Large intestine (tissue), 3 donors: Measurements from ENCODE around the gene LFNG. TPM values are rescaled to one million over a fixed set of nuclear protein-coding genes. Genes with fewer than 3 reads are reported as not detected.

Experiments
- DNase-seq, 2 donors: peaks; one replicate each; pipeline versions ENCODE4 v3.0.0 to v3.0.0-alpha.2; 2013
- H3K27ac ChIP-seq: one replicate; pipeline ENCODE4 v1.5.1; 2013; ENCODE audit warnings: low read length
- H3K27me3 ChIP-seq: 2 replicates; pipeline ENCODE4 v1.6.1; 2013; ENCODE audit warnings: low read length; ENCODE audit not compliant: control insufficient read depth, insufficient read depth
- H3K36me3 ChIP-seq: 2 replicates; pipeline ENCODE4 v1.6.1; 2013; ENCODE audit warnings: low read length; ENCODE audit not compliant: control insufficient read depth, insufficient read depth
- H3K4me1 ChIP-seq: one replicate; pipeline ENCODE4 v1.6.1; 2013; ENCODE audit warnings: low read length; ENCODE audit not compliant: control insufficient read depth, insufficient read depth
- H3K4me3 ChIP-seq: one replicate; pipeline ENCODE4 v1.5.1; 2013; ENCODE audit warnings: low read length
- H3K9me3 ChIP-seq: one replicate; pipeline ENCODE4 v1.6.1; 2013; ENCODE audit warnings: mild to moderate bottlenecking, low read depth, low read length, moderate library complexity; ENCODE audit not compliant: control insufficient read depth
- WGBS: methylation state at CpG from one replicate; pipeline ENCODE4 v1.1.5; 2013; ENCODE audit warnings: low lambda C conversion rate; ENCODE audit not compliant: insufficient coverage; 5-methylcytosine and 5-hydroxymethylcytosine counted together
- polyA plus RNA-seq: library from polyadenylated mRNA; unstranded; fragments of 120-200 nt; gene quantifications from one replicate; pipeline ENCODE4 v1.2.1, GENCODE V29; 2013

LFNG gene
- polyA plus RNA-seq, 1 donor: 27.3 TPM

DNA sequence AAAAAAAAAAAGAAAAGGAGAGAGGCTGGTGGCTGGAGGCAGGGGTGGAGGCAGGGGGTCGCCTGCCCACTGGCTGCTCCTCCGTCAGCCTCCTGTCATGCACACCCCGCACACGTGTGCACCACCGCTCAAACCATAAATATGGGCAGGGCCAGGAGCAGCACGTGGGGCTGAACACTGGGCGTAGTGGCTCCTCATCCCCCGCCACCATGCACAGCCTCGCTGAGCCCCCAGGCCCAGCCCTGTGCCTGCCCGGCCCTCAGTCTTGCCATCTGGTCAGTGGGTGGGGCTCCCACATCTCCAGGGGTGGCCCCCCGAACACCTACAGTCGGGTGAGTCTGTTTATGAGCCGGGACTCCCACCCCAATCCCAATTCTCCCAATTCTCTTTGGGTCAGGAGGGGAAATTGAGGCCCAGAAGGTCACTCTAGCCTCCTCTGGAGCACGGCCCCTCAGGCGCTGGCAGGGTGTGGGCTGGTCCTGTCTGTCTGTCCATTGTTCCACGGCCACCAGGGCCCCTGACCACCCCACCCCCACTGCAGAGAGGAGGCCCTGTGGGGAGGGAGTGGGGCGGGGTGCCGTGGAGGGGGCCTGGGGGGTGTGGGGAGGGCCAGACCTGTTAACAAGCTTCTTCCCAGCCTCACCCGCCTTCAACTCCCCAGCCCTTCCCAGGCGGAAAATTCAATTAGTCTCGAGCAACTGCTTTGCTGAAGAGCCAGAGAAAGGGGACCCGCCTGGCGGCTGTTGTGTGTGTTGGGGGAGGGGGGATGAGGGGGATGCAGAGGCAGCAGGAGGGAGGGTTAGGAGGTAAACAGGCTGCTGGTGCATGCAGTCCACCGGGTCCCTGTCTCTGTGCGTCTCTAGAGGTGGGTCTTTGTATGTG is 23.9 kb upstream of the LFNG start:
- Histone ChIP-seq H3K27me3 (peaks cover 3% of the 10 kb centered on the region), H3K27ac (no peak overlapping the region), H3K9me3 (no peaks in the 10 kb centered on the region), H3K4me1 (peaks cover 8% of the 10 kb centered on the region), H3K36me3 (no peaks in the 10 kb centered on the region), H3K4me3 (no peak overlapping the region)
- no peak for DNase-seq
- WGBS: no CpG with 5 or more reads among the region's 25 CpGs

- no CpG with 5 or more reads among the region's 9 CpGs for WGBS
- Histone ChIP-seq H3K4me1 (peaks cover 8% of the 10 kb centered on the region), H3K27ac (no peak overlapping the region), H3K9me3 (no peaks in the 10 kb centered on the region), H3K4me3 (no peak overlapping the region), H3K27me3 (peaks cover 3% of the 10 kb centered on the region), H3K36me3 (no peaks in the 10 kb centered on the region)
- DNase-seq: no peak
These were observed 23.2 kb upstream of the LFNG start for GRCh38 chr7:2496375-2496774.

- H3K27me3 ChIP-seq: peaks cover 3% of the 10 kb centered on the region
- peaks cover 8% of the 10 kb centered on the region for H3K4me1 ChIP-seq
- H3K36me3 ChIP-seq: no peaks in the 10 kb centered on the region
- no peak for DNase-seq
- WGBS: no CpG with 5 or more reads among the region's 3 CpGs
- no peaks in the 10 kb centered on the region for H3K9me3 ChIP-seq
- H3K27ac ChIP-seq: no peak overlapping the region
- no peak overlapping the region for H3K4me3 ChIP-seq
These were observed 22.5 kb upstream of the LFNG start for GRCh38 chr7:2497065-2497464.

DNA sequence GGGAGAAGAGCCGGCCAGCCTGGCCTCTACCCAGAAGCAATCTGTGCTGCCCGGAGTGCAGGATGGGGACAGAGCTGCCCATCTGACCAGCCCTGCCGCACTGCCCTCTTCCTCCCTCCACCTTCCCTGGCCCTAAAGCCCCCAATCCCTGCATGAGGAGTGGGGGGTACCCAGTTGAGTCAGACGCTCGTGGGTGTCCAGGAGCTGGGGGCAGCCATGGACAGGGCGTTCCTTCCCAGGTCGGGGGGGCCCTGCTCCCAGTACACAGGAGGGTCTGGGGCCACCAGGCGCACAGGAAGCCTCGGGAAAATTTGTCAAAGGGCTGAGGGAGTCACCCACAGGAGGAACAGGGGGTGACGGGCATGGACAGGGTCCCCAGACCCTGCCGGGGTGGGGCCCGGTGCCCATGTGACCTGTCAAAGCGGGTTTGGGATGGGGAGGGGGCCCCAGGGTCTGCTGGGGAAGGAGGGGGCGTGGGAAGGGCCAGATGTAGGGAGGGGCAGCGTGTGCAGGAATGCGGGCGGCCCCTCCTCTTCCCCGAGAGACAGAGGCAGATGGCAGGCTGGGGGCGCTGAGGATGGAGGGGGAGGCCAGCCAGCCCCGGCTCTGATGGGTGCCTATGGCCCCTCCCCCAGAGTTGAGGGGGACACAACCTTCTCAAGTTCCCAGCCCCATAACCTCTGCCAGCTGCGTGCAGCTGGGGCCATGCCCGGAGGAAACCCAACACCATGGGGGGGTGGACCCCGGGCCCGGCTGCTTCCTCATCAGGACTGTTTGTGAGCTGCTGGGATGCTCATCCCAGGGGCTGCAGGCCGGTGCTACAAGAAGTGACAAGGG is 21.9 kb upstream of the LFNG start:
- H3K9me3 ChIP-seq: no peaks in the 10 kb centered on the region
- no CpG with 5 or more reads among the region's 25 CpGs for WGBS
- no peak overlapping the region for H3K27ac ChIP-seq
- H3K27me3 ChIP-seq: peaks cover 3% of the 10 kb centered on the region
- no peaks in the 10 kb centered on the region for H3K36me3 ChIP-seq
- no peak for DNase-seq
- peaks cover 8% of the 10 kb centered on the region for H3K4me1 ChIP-seq
- H3K4me3 ChIP-seq: no peak overlapping the region

DNA sequence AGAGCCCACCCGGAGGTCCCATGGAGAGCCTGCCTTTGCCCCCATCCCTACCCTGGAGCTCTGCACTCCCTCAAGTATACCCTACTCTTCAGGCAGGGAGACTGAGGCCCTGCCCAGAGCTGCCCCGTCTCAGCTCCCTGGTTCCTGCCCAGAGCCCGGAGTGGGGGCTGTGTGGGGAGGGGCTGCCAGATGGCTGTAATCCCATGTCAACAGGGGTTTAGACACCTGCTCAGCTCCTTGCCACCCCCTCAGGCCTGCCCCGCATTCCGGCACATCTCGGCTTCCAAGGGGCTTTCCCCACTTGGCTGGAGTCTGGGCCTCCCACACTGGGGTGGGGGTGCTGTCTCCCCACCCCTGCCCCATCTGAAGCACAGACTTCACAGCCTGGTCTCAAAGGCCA is 20.9 kb upstream of the LFNG start:
- Histone ChIP-seq H3K9me3 (no peaks in the 10 kb centered on the region), H3K27ac (no peak overlapping the region), H3K4me3 (no peak overlapping the region), H3K4me1 (peaks cover 5% of the 10 kb centered on the region), H3K36me3 (no peaks in the 10 kb centered on the region), H3K27me3 (peaks cover 3% of the 10 kb centered on the region)
- no CpG with 5 or more reads among the region's 6 CpGs for WGBS
- no peak for DNase-seq

DNA sequence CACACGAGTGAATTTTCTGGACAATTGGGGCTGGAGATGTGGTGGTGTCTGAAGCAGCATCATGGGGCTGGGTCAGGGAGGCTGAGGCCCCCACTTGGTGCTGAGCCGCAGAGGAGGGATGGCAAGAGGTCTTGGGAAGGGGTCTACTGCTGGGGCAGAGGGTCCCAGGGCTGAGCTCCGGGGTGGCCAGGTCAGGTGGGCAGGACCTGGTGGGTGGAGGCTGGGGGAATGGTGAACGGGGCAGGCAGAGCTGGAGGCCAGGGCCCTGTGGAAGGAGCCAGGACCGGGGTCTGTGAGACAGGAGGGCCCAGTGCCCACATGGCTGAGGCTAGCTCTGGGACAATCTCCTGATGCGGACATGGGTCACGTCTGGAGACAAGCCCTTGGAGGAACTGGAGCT is 20.4 kb upstream of the LFNG start:
- H3K4me1 ChIP-seq: peaks cover 4% of the 10 kb centered on the region
- WGBS: no CpG with 5 or more reads among the region's 7 CpGs
- no peak overlapping the region for H3K27ac ChIP-seq
- H3K9me3 ChIP-seq: no peaks in the 10 kb centered on the region
- DNase-seq: no peak
- no peak overlapping the region for H3K4me3 ChIP-seq
- H3K36me3 ChIP-seq: no peaks in the 10 kb centered on the region
- peaks cover 3% of the 10 kb centered on the region for H3K27me3 ChIP-seq

DNA sequence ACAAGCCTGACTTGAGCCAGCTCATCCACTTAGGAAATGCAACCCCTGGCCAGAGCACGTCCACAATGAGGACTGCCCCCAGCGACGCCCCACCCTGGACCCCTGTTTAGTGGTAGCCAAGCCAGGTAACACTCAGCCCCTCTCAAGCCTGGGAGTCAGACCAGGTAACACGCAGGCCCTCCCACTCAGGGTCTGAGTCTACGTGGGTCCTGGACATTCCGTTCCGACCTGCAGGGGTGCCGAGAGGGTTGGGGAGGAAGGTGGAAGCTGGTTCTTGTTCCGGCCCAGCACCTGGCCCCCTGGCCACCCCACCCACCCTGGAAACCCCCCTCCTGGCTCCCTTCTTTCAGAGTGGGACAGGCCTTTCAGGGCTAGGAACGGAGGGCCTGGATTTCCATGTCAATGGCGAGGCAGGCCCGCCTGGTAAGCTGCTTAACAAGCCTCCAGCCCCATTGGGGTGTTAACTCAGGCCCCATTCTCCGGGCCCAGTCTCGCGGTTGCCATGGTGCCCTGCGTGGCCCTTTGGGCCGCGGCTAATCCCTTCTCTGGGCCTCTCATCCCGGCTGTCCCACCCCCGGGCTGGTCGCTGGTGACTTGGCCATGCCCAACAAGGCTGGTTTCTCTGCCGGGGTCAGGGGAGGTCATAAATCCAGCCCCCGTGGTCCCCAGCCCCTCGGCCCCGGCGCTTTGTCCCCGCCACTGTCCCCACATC is 19.7 kb upstream of the LFNG start:
- H3K4me3 ChIP-seq: no peak overlapping the region
- no peaks in the 10 kb centered on the region for H3K9me3 ChIP-seq
- peaks cover 4% of the 10 kb centered on the region for H3K4me1 ChIP-seq
- DNase-seq: no peak
- WGBS: no CpG with 5 or more reads among the region's 27 CpGs
- no peaks in the 10 kb centered on the region for H3K36me3 ChIP-seq
- no peak overlapping the region for H3K27ac ChIP-seq
- H3K27me3 ChIP-seq: peaks cover 3% of the 10 kb centered on the region

- no peaks in the 10 kb centered on the region for H3K36me3 ChIP-seq
- no peak for DNase-seq
- no peaks in the 10 kb centered on the region for H3K9me3 ChIP-seq
- H3K27ac ChIP-seq: no peak overlapping the region
- peaks cover under 1% of the 10 kb centered on the region for H3K4me1 ChIP-seq
- no CpG with 5 or more reads among the region's 12 CpGs for WGBS
- peaks cover 3% of the 10 kb centered on the region for H3K27me3 ChIP-seq
- H3K4me3 ChIP-seq: no peak overlapping the region
These were observed 18.9 kb upstream of the LFNG start for GRCh38 chr7:2500701-2501100.

DNA sequence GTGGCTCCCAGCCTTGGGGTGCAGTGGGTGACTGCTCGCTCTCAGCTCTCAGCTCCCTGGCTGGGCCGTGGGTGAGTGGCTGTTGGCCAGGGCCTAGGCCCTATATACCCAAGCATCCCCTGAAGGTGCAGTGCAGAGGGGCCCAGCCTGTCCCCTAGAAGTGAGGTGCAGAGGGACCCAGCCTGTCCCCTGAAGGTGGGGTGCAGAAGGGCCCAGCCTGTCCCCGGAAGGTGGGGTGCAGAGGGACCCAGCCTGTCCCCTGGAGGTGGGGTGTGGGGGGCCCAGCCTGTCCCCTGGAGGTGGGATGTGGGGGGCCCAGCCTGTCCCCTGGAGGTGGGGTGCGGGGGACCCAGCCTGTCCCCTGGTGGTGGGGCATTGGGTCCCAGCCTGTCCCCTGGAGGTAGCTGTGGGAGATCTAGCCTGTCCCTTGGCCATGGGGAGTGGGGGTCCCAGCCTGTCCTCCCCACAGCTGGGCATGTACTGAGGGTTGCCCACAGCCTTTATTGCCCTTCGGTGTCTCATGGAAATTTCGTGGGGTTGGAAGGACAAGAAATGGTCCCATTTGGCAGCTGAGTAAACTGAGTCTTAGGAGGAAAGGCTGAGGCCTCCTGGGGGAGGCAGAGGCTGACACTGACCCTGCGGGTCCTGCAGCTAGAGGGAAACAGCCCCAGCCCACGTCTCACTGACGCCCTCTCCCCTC is 17.5 kb upstream of the LFNG start:
- Histone ChIP-seq H3K36me3 (no peaks in the 10 kb centered on the region), H3K4me3 (no peak overlapping the region), H3K4me1 (no peaks in the 10 kb centered on the region), H3K27ac (no peak overlapping the region), H3K27me3 (peaks cover 3% of the 10 kb centered on the region), H3K9me3 (no peaks in the 10 kb centered on the region)
- WGBS: no CpG with 5 or more reads among the region's 9 CpGs
- no peak for DNase-seq

DNA sequence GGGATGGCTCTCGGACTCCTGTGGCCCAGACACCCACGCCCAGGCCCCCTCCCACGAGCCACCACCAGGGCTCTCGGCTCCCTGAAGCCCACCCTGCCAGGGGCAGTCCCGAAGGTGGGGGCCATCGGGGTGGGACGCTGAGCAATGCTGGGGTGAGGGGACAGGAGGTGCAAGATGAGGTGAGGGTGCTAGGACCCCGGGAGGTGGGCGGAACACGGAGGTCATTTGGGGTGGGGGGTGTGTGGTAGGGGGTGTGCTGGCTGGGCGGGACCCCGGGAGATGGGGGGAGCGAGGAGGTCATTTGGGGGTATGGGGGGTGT is 17.0 kb upstream of the LFNG start:
- Histone ChIP-seq H3K27me3 (peaks cover under 1% of the 10 kb centered on the region), H3K4me3 (no peak overlapping the region), H3K36me3 (no peaks in the 10 kb centered on the region), H3K4me1 (no peaks in the 10 kb centered on the region), H3K27ac (no peak overlapping the region), H3K9me3 (no peaks in the 10 kb centered on the region)
- DNase-seq: no peak
- WGBS: no CpG with 5 or more reads among the region's 13 CpGs
